22Rv1 (cell line): ENCODE results near the gene SPEG.

ENCODE experiments used
- ZFX ChIP-seq: fragments of 450-650 bp; IDR thresholded peaks from 2 replicates; pipeline ENCODE4 v1.6.1; 2017; ENCODE audit warnings: antibody characterized with exemption, borderline replicate concordance
- TF ChIP-seq, protein P1 (sequence below): fragments of 450-650 bp; IDR thresholded peaks from 2 replicates; pipeline ENCODE4 v1.5.1; 2017; ENCODE audit warnings: mild to moderate bottlenecking

DNA sequence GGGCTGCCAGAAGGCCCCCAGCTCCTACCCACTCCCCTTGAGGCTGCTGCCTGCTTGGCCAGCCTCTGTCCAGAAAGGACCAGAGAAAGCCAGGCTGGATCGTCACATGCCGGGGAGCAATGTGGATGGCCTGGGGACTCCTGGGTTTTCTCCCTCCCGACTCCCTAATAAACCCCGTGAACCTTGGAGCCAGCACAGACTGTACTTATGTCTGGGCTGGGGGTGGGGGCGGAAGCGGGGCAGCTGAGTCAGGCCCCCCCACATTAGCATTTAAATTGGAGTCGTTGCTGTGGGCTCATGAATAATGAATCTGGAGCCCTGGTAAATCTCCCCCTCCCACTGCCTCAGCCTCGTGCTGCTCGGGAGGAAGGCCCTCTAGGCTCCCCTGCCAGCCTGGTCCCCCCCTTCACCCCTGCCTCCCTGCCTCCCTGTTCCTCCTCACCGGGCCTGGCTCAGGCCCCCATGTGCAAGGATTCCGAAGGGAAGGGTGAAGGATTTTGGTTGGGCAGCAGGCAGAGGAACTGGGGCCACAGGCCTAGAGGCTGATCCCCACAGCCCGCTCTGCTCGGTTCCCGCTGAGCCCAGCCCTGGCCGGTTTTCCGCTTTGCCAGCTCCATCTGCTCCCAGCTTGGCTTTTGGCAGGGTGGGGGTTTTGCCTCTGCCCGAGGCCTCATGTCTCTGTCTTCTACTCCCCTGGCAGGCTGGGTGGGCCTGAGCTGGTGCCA is 72.3 kb downstream of the SPEG start:
- TF ChIP-seq, protein P1, sequence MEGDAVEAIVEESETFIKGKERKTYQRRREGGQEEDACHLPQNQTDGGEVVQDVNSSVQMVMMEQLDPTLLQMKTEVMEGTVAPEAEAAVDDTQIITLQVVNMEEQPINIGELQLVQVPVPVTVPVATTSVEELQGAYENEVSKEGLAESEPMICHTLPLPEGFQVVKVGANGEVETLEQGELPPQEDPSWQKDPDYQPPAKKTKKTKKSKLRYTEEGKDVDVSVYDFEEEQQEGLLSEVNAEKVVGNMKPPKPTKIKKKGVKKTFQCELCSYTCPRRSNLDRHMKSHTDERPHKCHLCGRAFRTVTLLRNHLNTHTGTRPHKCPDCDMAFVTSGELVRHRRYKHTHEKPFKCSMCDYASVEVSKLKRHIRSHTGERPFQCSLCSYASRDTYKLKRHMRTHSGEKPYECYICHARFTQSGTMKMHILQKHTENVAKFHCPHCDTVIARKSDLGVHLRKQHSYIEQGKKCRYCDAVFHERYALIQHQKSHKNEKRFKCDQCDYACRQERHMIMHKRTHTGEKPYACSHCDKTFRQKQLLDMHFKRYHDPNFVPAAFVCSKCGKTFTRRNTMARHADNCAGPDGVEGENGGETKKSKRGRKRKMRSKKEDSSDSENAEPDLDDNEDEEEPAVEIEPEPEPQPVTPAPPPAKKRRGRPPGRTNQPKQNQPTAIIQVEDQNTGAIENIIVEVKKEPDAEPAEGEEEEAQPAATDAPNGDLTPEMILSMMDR = no peak
- no peak for TF ChIP-seq ZFX
